H9 (cell line): Measurements from ENCODE around the gene OR8U1. TPM values are rescaled to one million over a fixed set of nuclear protein-coding genes. Genes with fewer than 3 reads are reported as not detected.

Experiments
- DNase-seq: peaks from one replicate; pipeline ENCODE4 v3.0.0-alpha.2; 2017
- H2AFZ ChIP-seq: one replicate; pipeline ENCODE4 v1.6.1; 2013; ENCODE audit warnings: mild to moderate bottlenecking, low read length, control low read depth, moderate library complexity
- H2AK5ac ChIP-seq: 2 replicates; pipeline ENCODE4 v1.6.1; 2013; ENCODE audit warnings: low read length, control low read depth, mixed read lengths; ENCODE audit not compliant: insufficient read length
- H2BK120ac ChIP-seq: one replicate; pipeline ENCODE4 v1.6.1; 2013; ENCODE audit warnings: low read depth, mild to moderate bottlenecking, low read length, control low read depth, inconsistent platforms; ENCODE audit not compliant: poor library complexity, severe bottlenecking
- H2BK12ac ChIP-seq: 2 replicates; pipeline ENCODE4 v1.6.1; 2013; ENCODE audit warnings: low read length, control low read depth, mixed read lengths, low read depth; ENCODE audit not compliant: insufficient read length
- H2BK15ac ChIP-seq: 2 replicates; pipeline ENCODE4 v1.6.1; 2013; ENCODE audit warnings: low read depth, low read length, control low read depth
- H2BK20ac ChIP-seq: one replicate; pipeline ENCODE4 v1.6.1; 2013; ENCODE audit warnings: low read depth, mild to moderate bottlenecking, low read length, control low read depth, inconsistent platforms; ENCODE audit not compliant: poor library complexity, severe bottlenecking
- H2BK5ac ChIP-seq: 2 replicates; pipeline ENCODE4 v1.6.1; 2013; ENCODE audit warnings: low read length, control low read depth, mixed read lengths; ENCODE audit not compliant: insufficient read length
- H3K14ac ChIP-seq: 2 replicates; pipeline ENCODE4 v1.6.1; 2013; ENCODE audit warnings: low read length, control low read depth; ENCODE audit not compliant: insufficient read depth
- H3K18ac ChIP-seq: 2 replicates; pipeline ENCODE4 v1.6.1; 2013; ENCODE audit warnings: low read depth, mild to moderate bottlenecking, mixed read lengths, low read length, control low read depth; ENCODE audit not compliant: insufficient read length
- H3K23ac ChIP-seq: 2 replicates; pipeline ENCODE4 v1.6.1; 2013; ENCODE audit warnings: low read length, control low read depth, mixed read lengths, low read depth; ENCODE audit not compliant: insufficient read length
- H3K23me2 ChIP-seq: 2 replicates; pipeline ENCODE4 v1.6.1; 2013; ENCODE audit warnings: low read depth, mild to moderate bottlenecking, mixed read lengths, low read length, control low read depth; ENCODE audit not compliant: insufficient read length, poor library complexity, severe bottlenecking
- H3K27ac ChIP-seq: 2 replicates; pipeline ENCODE4 v1.5.1; 2013; ENCODE audit warnings: low read length, control low read depth, mixed read lengths, low read depth; ENCODE audit not compliant: insufficient read length
- H3K27me3 ChIP-seq: 2 replicates; pipeline ENCODE4 v1.6.1; 2013; ENCODE audit warnings: low read length, control low read depth, inconsistent platforms; ENCODE audit not compliant: insufficient read depth
- H3K4ac ChIP-seq: 2 replicates; pipeline ENCODE4 v1.6.1; 2013; ENCODE audit warnings: low read depth, mild to moderate bottlenecking, control low read depth, inconsistent platforms, low read length, moderate library complexity
- H3K4me1 ChIP-seq: 2 replicates; pipeline ENCODE4 v1.6.1; 2013; ENCODE audit warnings: low read length, control low read depth, inconsistent platforms; ENCODE audit not compliant: insufficient read depth
- H3K4me2 ChIP-seq: 2 replicates; pipeline ENCODE4 v1.6.1; 2013; ENCODE audit warnings: low read length, control low read depth, mixed read lengths; ENCODE audit not compliant: insufficient read length, insufficient read depth
- H3K56ac ChIP-seq: 2 replicates; pipeline ENCODE4 v1.6.1; 2013; ENCODE audit warnings: low read depth, mild to moderate bottlenecking, mixed read lengths, low read length, control low read depth; ENCODE audit not compliant: insufficient read length
- H3K79me1 ChIP-seq: 2 replicates; pipeline ENCODE4 v1.6.1; 2013; ENCODE audit warnings: low read depth, mild to moderate bottlenecking, moderate library complexity, low read length, control low read depth, inconsistent platforms; ENCODE audit not compliant: insufficient read depth, poor library complexity, severe bottlenecking
- H3K79me2 ChIP-seq: 2 replicates; pipeline ENCODE4 v1.6.1; 2013; ENCODE audit warnings: low read length, control low read depth, inconsistent platforms; ENCODE audit not compliant: insufficient read depth
- H3K9ac ChIP-seq: 2 replicates; pipeline ENCODE4 v1.6.1; 2013; ENCODE audit warnings: low read length, control low read depth, mixed read lengths; ENCODE audit not compliant: insufficient read length; ENCODE audit errors: extremely low read depth
- H3K9me3 ChIP-seq: one replicate; pipeline ENCODE4 v1.6.1; 2013; ENCODE audit warnings: low read depth, low read length, inconsistent platforms; ENCODE audit not compliant: control insufficient read depth
- H3T11ph ChIP-seq: one replicate; pipeline ENCODE4 v1.6.1; 2013; ENCODE audit warnings: mild to moderate bottlenecking, low read length, control low read depth, inconsistent platforms
- H4K20me1 ChIP-seq: one replicate; pipeline ENCODE4 v1.6.1; 2013; ENCODE audit not compliant: control insufficient read depth, insufficient read length, insufficient read depth
- H4K5ac ChIP-seq: 2 replicates; pipeline ENCODE4 v1.6.1; 2013; ENCODE audit warnings: low read depth, mild to moderate bottlenecking, mixed read lengths, low read length, control low read depth; ENCODE audit not compliant: insufficient read length
- H4K8ac ChIP-seq: replicated peaks from 2 replicates; pipeline ENCODE4 v1.6.1; 2013; ENCODE audit warnings: low read length, control low read depth, mixed read lengths, low read depth; ENCODE audit not compliant: insufficient read length
- H4K91ac ChIP-seq: 2 replicates; pipeline ENCODE4 v1.6.1; 2013; ENCODE audit warnings: low read depth, mild to moderate bottlenecking, moderate library complexity, mixed read lengths, low read length, control low read depth; ENCODE audit not compliant: insufficient read length
- H3K27ac Mint-ChIP-seq, 3 experiments: 2 replicates in 2 of 3; 3 replicates in 1 of 3; pipeline ENCODE4 v1.8.0; 2020 to 2021; ENCODE audit warnings: mixed read lengths in 3 of 3, mild to moderate bottlenecking in 1 of 3, moderate library complexity in 1 of 3
- H3K27me3 Mint-ChIP-seq: 2 replicates; pipeline ENCODE4 v1.8.0; 2021; ENCODE audit warnings: low read depth, mild to moderate bottlenecking, moderate library complexity, mixed read lengths
- H3K36me3 Mint-ChIP-seq, 3 experiments: 2 replicates in 2 of 3; 3 replicates in 1 of 3; pipeline ENCODE4 v1.8.0; 2020 to 2021; ENCODE audit warnings: low read depth in 3 of 3, mixed read lengths in 3 of 3; ENCODE audit not compliant: insufficient read depth in 1 of 3
- H3K4me1 Mint-ChIP-seq, 2 experiments: 2 replicates each; pipeline ENCODE4 v1.8.0; 2020; ENCODE audit warnings: mixed read lengths in 2 of 2
- H3K4me3 Mint-ChIP-seq, 2 experiments: 2 replicates in 1 of 2; 3 replicates in 1 of 2; pipeline ENCODE4 v1.8.0; 2020 to 2021; ENCODE audit warnings: mild to moderate bottlenecking in 2 of 2, mixed read lengths in 2 of 2, moderate library complexity in 1 of 2
- H3K9me3 Mint-ChIP-seq, 2 experiments: 2 replicates in 1 of 2; 3 replicates in 1 of 2; pipeline ENCODE4 v1.8.0; 2020; ENCODE audit warnings: mild to moderate bottlenecking in 2 of 2, mixed read lengths in 2 of 2, moderate library complexity in 1 of 2
- WGBS: extraction: QIAGEN DNeasy Blood & Tissue Kit; methylation state at CpG from one replicate; pipeline ENCODE4 v1.1.7; 2013; ENCODE audit warnings: missing lambda C conversion rate, low lambda C conversion rate, mixed read lengths; ENCODE audit not compliant: insufficient read length; ENCODE audit errors: extremely low coverage; 5-methylcytosine and 5-hydroxymethylcytosine counted together
- total RNA-seq: library from RNA; stranded (reverse); gene quantifications from 2 replicates; pipeline ENCODE4 v1.2.1, GENCODE V29; 2021
- TF ChIP-seq, protein P1 (sequence below): fragments of 200-600 bp; sonication (generic); conservative IDR thresholded peaks from 3 replicates; pipeline ENCODE4 v1.8.0; 2021; ENCODE audit warnings: antibody characterized with exemption, mild to moderate bottlenecking

OR8U1 gene
- total RNA-seq, 1 experiment from 2014 or later, result not detected

- Histone ChIP-seq H3K14ac (no peak overlapping the region), H3K23ac (no peak overlapping the region), H3K79me2 (no peaks in the 10 kb centered on the region), H4K91ac (no peak overlapping the region), H4K8ac (no peak overlapping the region), H2BK5ac (no peak overlapping the region), H3K18ac (no peak overlapping the region), H3K4me2 (no peak overlapping the region), H3K4me1 (no peaks in the 10 kb centered on the region), H4K20me1 (no peaks in the 10 kb centered on the region), H3K27ac (no peak overlapping the region), H2BK120ac (no peak overlapping the region), H3K56ac (no peak overlapping the region), H4K5ac (no peak overlapping the region), H3K4ac (no peak overlapping the region), H3K23me2 (no peaks in the 10 kb centered on the region), H2BK20ac (no peak overlapping the region), H3K79me1 (no peaks in the 10 kb centered on the region), H2AFZ (no peak overlapping the region), H2BK15ac (no peak overlapping the region), H3K27me3 (no peaks in the 10 kb centered on the region), H3T11ph (no peak overlapping the region), H2AK5ac (no peak overlapping the region), H3K9ac (no peak overlapping the region), H3K9me3 (no peaks in the 10 kb centered on the region), H2BK12ac (no peak overlapping the region)
- Mint-ChIP-seq H3K4me3 (no peak overlapping the region), H3K27ac (no peak overlapping the region), H3K27me3 (no peaks in the 10 kb centered on the region), H3K4me1 (no peaks in the 10 kb centered on the region), H3K9me3 (peaks cover 0 to 2% of the 10 kb centered on the region in 2 experiments; a peak in 3 of 5 replicates), H3K36me3 (no peaks in the 10 kb centered on the region)
- no CpG with 5 or more reads among the region's 3 CpGs for WGBS
- no peak for DNase-seq
- TF ChIP-seq, protein P1, sequence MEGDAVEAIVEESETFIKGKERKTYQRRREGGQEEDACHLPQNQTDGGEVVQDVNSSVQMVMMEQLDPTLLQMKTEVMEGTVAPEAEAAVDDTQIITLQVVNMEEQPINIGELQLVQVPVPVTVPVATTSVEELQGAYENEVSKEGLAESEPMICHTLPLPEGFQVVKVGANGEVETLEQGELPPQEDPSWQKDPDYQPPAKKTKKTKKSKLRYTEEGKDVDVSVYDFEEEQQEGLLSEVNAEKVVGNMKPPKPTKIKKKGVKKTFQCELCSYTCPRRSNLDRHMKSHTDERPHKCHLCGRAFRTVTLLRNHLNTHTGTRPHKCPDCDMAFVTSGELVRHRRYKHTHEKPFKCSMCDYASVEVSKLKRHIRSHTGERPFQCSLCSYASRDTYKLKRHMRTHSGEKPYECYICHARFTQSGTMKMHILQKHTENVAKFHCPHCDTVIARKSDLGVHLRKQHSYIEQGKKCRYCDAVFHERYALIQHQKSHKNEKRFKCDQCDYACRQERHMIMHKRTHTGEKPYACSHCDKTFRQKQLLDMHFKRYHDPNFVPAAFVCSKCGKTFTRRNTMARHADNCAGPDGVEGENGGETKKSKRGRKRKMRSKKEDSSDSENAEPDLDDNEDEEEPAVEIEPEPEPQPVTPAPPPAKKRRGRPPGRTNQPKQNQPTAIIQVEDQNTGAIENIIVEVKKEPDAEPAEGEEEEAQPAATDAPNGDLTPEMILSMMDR, result no peak
Observed at GRCh38 chr11:56394381-56394780, 19.0 kb downstream of the OR8U1 start.
